HL-60/S4 treated with retinoic acid at 250 ng/mL for 4 days and 3 days (cell line): Measurements from ENCODE around the gene HUS1.
"Not testable (repeated sequence)": the region's sequence is repeated elsewhere in the genome, so short reads cannot be mapped to it uniquely, and the experiment has no call there.

Experiments
- in situ Hi-C: fragments of 300-500 bp; cut with MboI; formaldehyde crosslinking; loops from 2 replicates; pipeline ENCODE4 v1.7.0; 2022; ENCODE audit warnings: low sequenced_read_pairs

The HUS1 gene

DNA sequence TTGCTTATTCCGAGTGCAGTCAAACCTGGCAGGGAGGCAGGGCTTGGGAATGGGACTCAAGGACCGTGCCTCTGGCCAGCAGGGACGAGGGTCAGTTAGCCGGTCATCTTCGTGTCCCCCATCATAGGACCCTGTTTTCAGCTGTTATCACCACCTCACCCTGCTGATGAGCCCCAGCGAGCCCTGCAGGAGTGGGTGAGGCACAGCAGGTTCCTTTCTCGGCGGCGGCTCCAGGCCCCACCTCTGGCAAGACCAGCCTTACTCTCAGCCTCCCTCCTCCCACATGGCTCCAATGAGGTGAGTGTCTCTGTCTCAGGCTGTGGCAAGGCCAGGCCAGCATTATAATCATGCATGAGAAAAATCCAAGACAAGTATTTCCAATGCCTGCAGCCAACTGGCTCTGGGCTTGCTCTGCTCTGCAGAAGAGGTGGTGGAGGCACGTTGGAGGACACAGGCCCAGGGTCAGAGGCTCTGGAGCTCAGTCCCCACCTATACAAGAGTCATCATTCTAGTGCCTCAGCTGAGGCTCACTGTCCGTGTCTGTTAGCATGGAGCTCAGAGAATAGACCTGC is 46.9 kb downstream of the HUS1 start:
- in situ Hi-C loops: no loop called here

GRCh38 chr7:47932016-47932415 is 47.4 kb downstream of the HUS1 start:
- in situ Hi-C loops: no loop called here

DNA sequence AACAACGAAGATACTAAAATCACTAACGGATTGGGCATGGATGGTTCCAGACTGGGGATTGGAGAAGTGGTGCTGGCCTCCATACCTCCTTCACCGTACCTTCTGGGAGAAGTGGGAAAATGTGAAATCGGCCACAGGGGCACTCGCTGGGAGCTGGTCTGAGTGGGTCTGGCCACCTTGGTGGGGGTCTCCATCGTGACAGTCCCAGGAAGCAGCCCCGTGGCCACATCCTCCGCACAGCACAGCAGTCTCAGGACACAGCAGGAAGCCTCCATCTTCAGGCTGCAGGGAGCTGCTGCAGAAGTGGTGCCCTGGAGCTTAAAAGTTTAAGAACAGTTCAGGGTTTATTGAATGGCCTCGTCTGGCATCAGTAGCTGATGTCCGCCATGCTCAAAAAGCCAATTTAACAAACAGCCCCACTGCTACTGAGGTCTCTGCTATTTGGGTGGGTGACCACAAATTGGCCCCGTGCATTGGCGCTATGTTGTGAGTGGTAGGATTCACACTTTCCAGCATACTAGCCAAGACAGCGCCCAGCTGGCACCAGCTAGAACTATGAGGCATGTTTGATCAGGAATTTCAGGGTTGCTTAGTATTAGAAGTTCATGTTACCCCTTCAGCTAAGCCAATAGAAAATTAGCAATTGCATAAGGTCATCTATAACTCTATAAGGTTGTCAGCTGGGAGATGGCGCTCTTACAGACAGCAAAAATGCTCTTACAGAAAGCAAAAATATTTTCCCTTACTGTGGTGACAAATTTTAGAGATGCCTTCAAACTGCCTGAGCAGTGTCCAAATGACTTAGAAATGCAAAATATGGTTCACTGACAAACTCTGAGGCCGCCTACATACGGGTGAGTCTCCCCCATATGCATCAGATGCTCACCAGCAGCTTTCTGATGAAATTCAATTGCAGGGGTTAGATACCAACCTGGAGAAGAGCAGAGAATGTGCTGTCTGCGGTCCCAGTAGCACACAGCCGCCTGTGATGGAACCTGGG is 48.1 kb downstream of the HUS1 start:
- in situ Hi-C loops: no loop called here

DNA sequence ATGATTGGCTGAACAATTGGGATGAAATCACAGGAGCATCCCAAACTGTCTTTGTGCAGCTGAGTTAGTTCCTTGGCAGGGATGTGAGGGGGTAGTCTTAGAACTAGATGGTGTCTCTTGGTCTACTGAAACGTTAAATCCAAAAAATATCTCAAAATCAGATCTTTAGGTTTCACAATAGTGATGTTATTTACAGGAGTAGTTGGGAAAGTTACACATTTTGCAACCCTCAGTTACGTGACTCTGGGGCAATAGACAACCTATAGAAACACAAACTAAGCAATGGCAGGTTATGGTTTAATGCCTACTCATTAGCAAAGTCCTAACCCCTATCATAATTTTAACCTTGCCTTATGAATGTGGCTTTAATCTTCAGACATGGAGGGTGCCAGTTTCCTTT is 55.1 kb downstream of the HUS1 start:
- in situ Hi-C loops: no loop called here

DNA sequence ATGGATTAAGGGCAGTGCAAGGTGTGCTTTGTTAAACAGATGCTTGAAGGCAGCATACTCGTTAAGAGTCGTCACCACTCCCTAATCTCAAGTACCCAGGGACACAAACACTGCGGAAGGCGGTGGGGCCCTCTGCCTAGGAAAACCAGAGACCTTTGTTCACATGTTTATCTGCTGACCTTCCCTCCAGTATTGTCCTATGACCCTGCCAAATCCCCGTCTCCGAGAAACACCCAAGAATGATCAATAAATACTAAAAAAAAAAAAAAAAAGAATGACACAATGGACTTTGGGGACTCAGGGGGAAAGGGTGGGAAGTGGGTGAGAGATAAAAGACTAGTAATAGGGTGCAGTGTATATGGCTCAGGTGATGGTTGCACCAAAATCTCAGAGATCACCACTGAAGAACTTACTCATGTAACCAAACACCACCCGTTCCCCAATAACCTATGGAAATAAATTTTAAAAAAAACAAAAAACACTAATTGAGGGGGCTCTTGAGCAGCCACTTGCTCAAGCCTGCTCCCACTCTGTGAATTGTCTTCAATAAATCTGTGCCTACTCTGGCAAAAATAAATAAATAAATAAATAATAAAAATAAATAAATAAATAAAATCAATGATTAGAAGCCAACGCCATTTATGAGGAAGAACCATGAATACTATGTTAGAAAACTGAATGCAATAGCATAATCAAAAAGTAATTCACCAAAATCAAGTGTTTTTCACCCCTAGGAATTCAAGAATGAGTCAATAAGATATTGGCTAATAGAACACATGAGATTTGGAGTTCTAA is 56.1 kb downstream of the HUS1 start:
- in situ Hi-C loops: not testable (repeated sequence)

DNA sequence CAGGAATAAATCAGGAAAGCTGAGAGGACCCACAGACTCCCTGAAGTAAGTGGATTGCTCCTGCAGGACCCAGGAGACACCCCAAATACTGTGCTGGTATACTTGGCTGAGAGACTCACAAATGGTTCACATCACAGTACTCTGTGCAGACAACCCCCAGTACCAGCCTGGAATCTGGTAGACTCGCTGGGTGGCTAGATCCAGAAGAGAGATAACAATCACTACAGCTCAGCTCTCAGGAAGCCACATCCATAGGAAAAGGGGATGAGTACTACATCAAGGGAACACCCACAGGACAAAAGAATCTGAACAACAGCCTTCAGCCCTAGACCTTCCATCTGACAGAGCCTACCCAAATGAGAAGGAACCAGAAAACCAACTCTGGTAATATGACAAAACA is 62.9 kb downstream of the HUS1 start:
- in situ Hi-C loops: not testable (repeated sequence)

DNA sequence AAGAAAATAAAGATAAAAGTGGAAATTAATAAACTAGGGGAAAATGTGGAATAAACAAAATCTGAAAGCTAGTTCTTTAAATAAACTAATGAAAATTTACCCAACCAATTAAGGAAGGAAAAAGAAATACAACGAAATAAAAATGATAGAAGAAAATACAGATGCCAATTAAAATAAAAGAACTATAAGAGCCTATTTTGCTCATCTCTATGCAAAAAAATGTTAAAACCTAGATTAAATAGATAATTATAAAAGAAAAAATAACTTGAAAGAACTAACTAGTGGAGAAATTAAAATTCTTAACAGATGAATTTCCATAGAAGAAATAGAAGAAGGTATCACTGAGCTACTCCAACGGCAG is 63.8 kb downstream of the HUS1 start:
- in situ Hi-C loops: no loop called here

DNA sequence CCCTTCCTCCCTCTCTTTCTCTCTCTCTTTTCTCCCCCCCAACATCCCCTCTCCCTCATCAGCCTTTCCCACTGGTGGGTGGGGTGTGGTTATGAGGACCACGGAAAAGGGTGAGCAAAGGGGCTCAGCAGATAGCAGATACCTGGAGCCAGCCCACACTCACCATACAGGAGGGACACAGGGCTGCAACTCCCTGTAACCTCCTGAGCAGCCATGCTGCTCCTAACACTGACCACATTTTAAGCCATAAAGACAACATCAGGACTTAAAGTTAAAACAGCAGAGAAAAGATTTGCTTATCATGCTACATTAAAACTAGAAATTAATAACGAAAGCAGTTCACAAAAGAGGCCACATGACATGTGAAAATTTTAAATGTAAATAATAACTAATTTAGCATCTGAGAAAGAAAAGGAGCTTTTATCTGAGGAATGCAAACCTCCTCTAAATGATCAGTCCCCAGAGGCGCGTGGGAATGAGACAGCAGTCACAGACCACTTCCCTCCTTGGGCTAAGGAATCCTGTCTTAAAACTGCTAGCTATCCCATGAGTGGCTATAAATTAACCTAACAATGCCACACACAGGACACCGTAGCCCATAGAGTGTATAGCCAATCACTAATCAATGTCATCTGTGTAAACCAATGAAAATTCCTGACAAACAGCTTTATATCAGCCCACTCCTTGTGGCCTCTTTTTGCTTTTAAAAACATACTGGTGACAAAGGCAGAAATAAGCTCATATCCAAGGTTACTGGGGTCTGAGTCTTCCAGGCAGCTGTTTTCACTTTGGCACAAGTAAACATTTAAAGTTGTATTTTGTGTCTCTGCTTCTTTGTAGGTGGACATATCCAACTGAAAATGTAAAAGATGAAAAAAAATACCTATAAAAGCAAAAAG is 64.4 kb downstream of the HUS1 start:
- in situ Hi-C loops: no loop called here
